ENCODE measurements around the gene RBM12. TPM values are rescaled to one million over a fixed set of nuclear protein-coding genes. Genes with fewer than 3 reads are reported as not detected.

RBM12 gene
- total RNA-seq, 6 experiments from 2014 or later, result 13.3 to 32.8 (median 21.0) TPM

DNA sequence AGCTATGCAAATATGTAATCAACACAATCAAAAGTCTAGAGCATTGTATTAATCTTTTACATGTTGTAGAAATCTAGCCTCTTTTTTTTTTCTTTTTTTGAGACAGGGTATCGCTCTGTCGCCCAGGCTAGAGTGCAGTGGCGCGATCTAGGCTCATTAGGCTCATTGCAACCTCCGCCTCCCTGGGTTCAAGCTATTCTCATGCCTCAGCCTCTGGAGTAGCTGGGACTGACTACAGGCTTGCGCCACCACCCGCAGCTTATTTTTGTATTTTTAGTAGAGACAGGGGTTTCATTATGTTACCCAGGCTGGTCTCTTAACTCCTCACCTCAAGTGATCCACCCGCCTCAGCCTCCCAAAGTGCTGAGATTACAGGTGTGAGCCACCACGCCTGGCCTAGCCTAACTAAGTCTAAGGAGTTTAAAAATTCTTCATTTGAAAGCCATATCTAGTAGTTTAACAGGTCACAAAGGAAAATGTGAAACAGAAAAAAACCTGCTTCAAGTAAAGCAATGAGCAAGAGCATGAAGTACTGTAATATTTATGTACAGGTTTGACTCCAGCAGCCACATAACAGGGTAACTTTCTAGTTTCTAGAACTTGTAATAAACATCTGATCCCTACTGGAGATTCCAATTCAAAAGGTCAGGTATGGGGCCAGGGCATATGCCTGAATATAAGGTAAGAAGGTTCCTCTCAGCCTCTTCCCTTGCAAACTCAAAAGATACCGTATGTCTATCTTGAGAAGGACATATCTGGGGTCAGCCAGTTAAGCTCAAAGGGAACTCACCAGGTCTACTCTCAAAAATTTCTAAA, 4.4 kb downstream of the RBM12 start:
- TF ChIP-seq, protein P1, sequence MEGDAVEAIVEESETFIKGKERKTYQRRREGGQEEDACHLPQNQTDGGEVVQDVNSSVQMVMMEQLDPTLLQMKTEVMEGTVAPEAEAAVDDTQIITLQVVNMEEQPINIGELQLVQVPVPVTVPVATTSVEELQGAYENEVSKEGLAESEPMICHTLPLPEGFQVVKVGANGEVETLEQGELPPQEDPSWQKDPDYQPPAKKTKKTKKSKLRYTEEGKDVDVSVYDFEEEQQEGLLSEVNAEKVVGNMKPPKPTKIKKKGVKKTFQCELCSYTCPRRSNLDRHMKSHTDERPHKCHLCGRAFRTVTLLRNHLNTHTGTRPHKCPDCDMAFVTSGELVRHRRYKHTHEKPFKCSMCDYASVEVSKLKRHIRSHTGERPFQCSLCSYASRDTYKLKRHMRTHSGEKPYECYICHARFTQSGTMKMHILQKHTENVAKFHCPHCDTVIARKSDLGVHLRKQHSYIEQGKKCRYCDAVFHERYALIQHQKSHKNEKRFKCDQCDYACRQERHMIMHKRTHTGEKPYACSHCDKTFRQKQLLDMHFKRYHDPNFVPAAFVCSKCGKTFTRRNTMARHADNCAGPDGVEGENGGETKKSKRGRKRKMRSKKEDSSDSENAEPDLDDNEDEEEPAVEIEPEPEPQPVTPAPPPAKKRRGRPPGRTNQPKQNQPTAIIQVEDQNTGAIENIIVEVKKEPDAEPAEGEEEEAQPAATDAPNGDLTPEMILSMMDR (IDR thresholded peaks at IDR 0.05), result no peak
- no peak for TF ChIP-seq POLR2A (IDR thresholded peaks at IDR 0.05)
- no peaks in the 10 kb centered on the region for H3K36me3 ChIP-seq
- intact Hi-C loops (cut with DNase I), result no loop called here
- H3K4me1 ChIP-seq, result peaks cover 0 to 52% (median 16%) of the 10 kb centered on the region in 4 donors
- no peak for DNase-seq
- no peaks in the 10 kb centered on the region for H3K27me3 ChIP-seq
- no peaks in the 10 kb centered on the region for H3K9me3 ChIP-seq
- no peak for ATAC-seq
- no peak overlapping the region for H3K27ac ChIP-seq
- 80% methylated on average over 8 of the region's 10 CpGs for WGBS (ENCODE audit: insufficient coverage, low coverage, low lambda C conversion rate, missing lambda C conversion rate)
- no peak overlapping the region for H3K4me3 ChIP-seq

DNA sequence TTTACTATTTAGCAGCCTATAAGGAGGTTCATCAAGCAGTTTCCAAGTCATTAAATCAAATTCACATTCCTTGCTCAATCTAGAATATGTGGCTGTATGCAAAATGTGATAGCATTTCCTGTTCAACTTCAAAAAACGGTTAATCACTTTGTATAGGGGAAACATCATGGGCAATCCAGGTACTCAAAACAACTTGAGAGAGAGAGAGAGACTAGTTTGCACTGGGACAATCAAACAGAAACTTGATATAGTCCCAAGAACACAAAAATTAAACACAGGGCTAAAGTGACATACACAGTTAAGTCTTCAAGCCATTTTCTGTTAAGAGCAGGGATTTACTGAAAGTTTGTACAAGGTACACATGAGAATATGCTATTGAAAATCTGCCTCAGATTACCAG, 7.4 kb downstream of the RBM12 start:
- H3K36me3 ChIP-seq, result peaks cover 0 to 25% (median 3%) of the 10 kb centered on the region in 4 donors
- peaks cover 0 to 38% (median 10%) of the 10 kb centered on the region in 4 donors for H3K4me1 ChIP-seq
- H3K27ac ChIP-seq, result no peak overlapping the region
- H3K27me3 ChIP-seq, result no peaks in the 10 kb centered on the region
- 36% methylated on average over 1 of the region's 1 CpG for WGBS (ENCODE audit: insufficient coverage, low coverage, low lambda C conversion rate, missing lambda C conversion rate)
- H3K4me3 ChIP-seq, result no peak overlapping the region
- intact Hi-C loops (cut with DNase I), result no loop called here
- TF ChIP-seq POLR2A (IDR thresholded peaks at IDR 0.05), result no peak
- TF ChIP-seq, protein P1 (IDR thresholded peaks at IDR 0.05), result no peak
- no peak for DNase-seq
- no peak for ATAC-seq
- H3K9me3 ChIP-seq, result no peaks in the 10 kb centered on the region

DNA sequence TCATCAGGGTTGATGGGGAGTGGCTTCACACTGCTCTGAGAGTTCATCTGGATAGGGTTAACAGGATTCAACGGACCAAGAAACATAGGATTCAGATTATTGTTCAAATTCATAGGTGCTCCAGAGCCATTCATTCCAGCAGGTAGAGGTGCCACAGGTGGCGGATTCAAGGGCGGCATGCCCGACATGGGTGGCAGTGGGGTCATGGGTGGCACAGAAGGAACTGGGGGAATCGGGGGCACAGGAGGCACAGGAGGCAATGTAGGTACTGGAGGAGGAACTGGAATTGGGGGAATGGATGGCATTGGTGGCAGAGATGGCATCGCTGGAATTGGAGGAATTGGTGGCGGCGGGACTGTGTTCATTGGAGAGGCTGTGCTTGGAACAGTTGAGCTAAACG, 10.3 kb downstream of the RBM12 start:
- intact Hi-C loops (cut with DNase I), result no loop called here
- Histone ChIP-seq H3K27ac (no peak overlapping the region), H3K27me3 (no peaks in the 10 kb centered on the region), H3K36me3 (peaks cover 0 to 27% (median 3%) of the 10 kb centered on the region in 4 donors), H3K4me1 (peaks cover 0 to 18% (median 4%) of the 10 kb centered on the region in 4 donors), H3K4me3 (no peak overlapping the region), H3K9me3 (no peaks in the 10 kb centered on the region)
- no peak for ATAC-seq
- no peak for DNase-seq
- no peak for TF ChIP-seq POLR2A (IDR thresholded peaks at IDR 0.05)
- TF ChIP-seq, protein P1 (IDR thresholded peaks at IDR 0.05), result no peak
- WGBS (ENCODE audit: insufficient coverage, low coverage, low lambda C conversion rate, missing lambda C conversion rate), result 97% methylated on average over 9 of the region's 9 CpGs

GRCh38 chr20:35653893-35654292, 10.8 kb downstream of the RBM12 start:
- no peak for ATAC-seq
- DNase-seq, result no peak
- TF ChIP-seq, protein P1 (IDR thresholded peaks at IDR 0.05), result no peak
- no peak for TF ChIP-seq POLR2A (IDR thresholded peaks at IDR 0.05)
- no peaks in the 10 kb centered on the region for H3K27me3 ChIP-seq
- no peak overlapping the region for H3K4me3 ChIP-seq
- intact Hi-C loops (cut with DNase I), result no loop called here
- 86% methylated on average over 4 of the region's 4 CpGs for WGBS (ENCODE audit: insufficient coverage, low coverage, low lambda C conversion rate, missing lambda C conversion rate)
- peaks cover 0 to 23% (median 4%) of the 10 kb centered on the region in 4 donors for H3K4me1 ChIP-seq
- no peaks in the 10 kb centered on the region for H3K9me3 ChIP-seq
- no peak overlapping the region for H3K27ac ChIP-seq
- peaks cover 0 to 27% (median 3%) of the 10 kb centered on the region in 4 donors for H3K36me3 ChIP-seq

All from right lobe of liver (tissue), 6 donors.